HepG2 (cell line): ENCODE measurements around the gene CFAP92. TPM values are rescaled to one million over a fixed set of nuclear protein-coding genes. Genes with fewer than 3 reads are reported as not detected.

Source experiments
- ATAC-seq: fragments of 200-7000 bp; cut with Tn5 transposase; 3 replicates; pipeline ENCODE4 v1.9.1; 2020; ENCODE audit warnings: mild to moderate bottlenecking, moderate library complexity
- BruUV-seq: library from RNA; stranded (reverse); fragments of 400-500 nt; replicated peaks from 2 replicates; lab custom pipeline; 2021; lab: Mats Ljungman, UMichigan
- CTCF ChIA-PET: fragments of 300-600 bp; formaldehyde crosslinking; extraction: SDS; loops from one replicate; lab custom pipeline; 2021; ENCODE audit warnings: low total read pairs, inconsistent platforms, low intra/inter-chr PET ratio; lab: Yijun Ruan, JAX
- POLR2A ChIA-PET: fragments of 350-600 bp; sonication (Branson Sonifier 250); formaldehyde crosslinking; loops from one replicate; lab custom pipeline; 2020; ENCODE audit warnings: antibody characterized with exemption, inconsistent platforms; lab: Yijun Ruan, JAX
- DNase-seq: peaks from one replicate; pipeline ENCODE4 v3.0.0-alpha.2; 2015; ENCODE audit warnings: low spot score
- FAIRE-seq: peaks from 3 replicates; lab custom pipeline; 2011; peaks lifted over from hg19 to GRCh38; lab: Jason Lieb, UNC
- H2AFZ ChIP-seq: one replicate; pipeline ENCODE4 v1.6.1; 2011; ENCODE audit warnings: low read length, inconsistent platforms
- H3K27ac ChIP-seq: fragments of 300-600 bp; 3 replicates; pipeline ENCODE4 v1.8.0; 2011; ENCODE audit warnings: mixed run types, mild to moderate bottlenecking, mixed read lengths, low read length, inconsistent platforms; ENCODE audit not compliant: insufficient read depth; ENCODE audit errors: extremely low read length
- H3K27me3 ChIP-seq, 2 experiments: fragments of 200-600 bp in 1 of 2; 2 replicates in 1 of 2; 3 replicates in 1 of 2; pipeline versions ENCODE4 v1.6.0 to v1.8.0; 2011; ENCODE audit warnings: low read length in 2 of 2, mild to moderate bottlenecking in 2 of 2, moderate library complexity in 2 of 2, inconsistent platforms in 1 of 2; ENCODE audit not compliant: insufficient read depth in 2 of 2, control insufficient read depth in 1 of 2
- H3K36me3 ChIP-seq, 2 experiments: fragments of 200-600 bp in 1 of 2; replicated peaks in 1 of 2; 2 replicates in 1 of 2; 3 replicates in 1 of 2; pipeline versions ENCODE4 v1.5.1 to v1.8.0; 2011; ENCODE audit warnings: low read length in 2 of 2, inconsistent platforms in 1 of 2; ENCODE audit not compliant: insufficient read depth in 2 of 2, control insufficient read depth in 1 of 2
- H3K4me1 ChIP-seq: 2 replicates; pipeline ENCODE4 v1.5.1; 2012; ENCODE audit warnings: low read length, inconsistent platforms; ENCODE audit not compliant: insufficient read depth
- H3K4me2 ChIP-seq: 2 replicates; pipeline ENCODE4 v1.6.0; 2011; ENCODE audit warnings: low read depth, low read length, inconsistent platforms
- H3K4me3 ChIP-seq, 3 experiments: fragments of 200-600 bp in 1 of 3; sonication (generic), shearing (Covaris generic) in 1 of 3; replicated peaks in 1 of 3; 2 replicates each; pipeline ENCODE4 v1.5.1; 2011 to 2016; ENCODE audit warnings: low read length in 3 of 3, inconsistent platforms in 2 of 3, low read depth in 2 of 3, mild to moderate bottlenecking in 2 of 3, control low read depth in 1 of 3, mixed read lengths in 1 of 3; ENCODE audit not compliant: insufficient read depth in 1 of 3
- H3K79me2 ChIP-seq: one replicate; pipeline ENCODE4 v1.6.1; 2011; ENCODE audit warnings: low read length, inconsistent platforms; ENCODE audit not compliant: insufficient read depth
- H3K9ac ChIP-seq: 2 replicates; pipeline ENCODE4 v1.6.0; 2011; ENCODE audit warnings: mild to moderate bottlenecking, low read depth, low read length, inconsistent platforms; ENCODE audit not compliant: insufficient read depth
- H3K9me3 ChIP-seq: 2 replicates; pipeline ENCODE4 v1.5.1; 2012; ENCODE audit warnings: mild to moderate bottlenecking, low read length
- H4K20me1 ChIP-seq: 2 replicates; pipeline ENCODE4 v1.6.0; 2011; ENCODE audit warnings: inconsistent platforms, mild to moderate bottlenecking, low read length, moderate library complexity; ENCODE audit not compliant: insufficient read depth
- CENPX ChIP-seq: sonication (generic); formaldehyde crosslinking; IDR thresholded peaks from 2 replicates; pipeline ENCODE4 v1.9.0; 2021; ENCODE audit warnings: mild to moderate bottlenecking, missing genetic modification reagents, moderate library complexity
- HDAC1 ChIP-seq: sonication (generic); formaldehyde crosslinking; IDR thresholded peaks from 2 replicates; pipeline ENCODE4 v1.5.1; 2020; ENCODE audit warnings: mild to moderate bottlenecking, missing genetic modification reagents
- HNRNPH1 ChIP-seq: fragments of 200-400 bp; formaldehyde crosslinking; optimal IDR thresholded peaks from 2 replicates; pipeline ENCODE3; 2017; ENCODE audit warnings: mild to moderate bottlenecking, low read depth, low read length
- PCBP1 ChIP-seq: fragments of 200-400 bp; formaldehyde crosslinking; IDR thresholded peaks from 2 replicates; pipeline ENCODE4 v1.6.1; 2017; ENCODE audit warnings: mild to moderate bottlenecking, low read depth, low read length, borderline replicate concordance
- ZNF121 ChIP-seq: sonication (generic); formaldehyde crosslinking; IDR thresholded peaks from 2 replicates; pipeline ENCODE4 v1.5.0; 2020; ENCODE audit warnings: mild to moderate bottlenecking, missing genetic modification reagents
- ZNF343 ChIP-seq: sonication (generic); formaldehyde crosslinking; IDR thresholded peaks from 2 replicates; pipeline ENCODE4 v1.4.0; 2020; ENCODE audit warnings: mild to moderate bottlenecking, missing genetic modification reagents
- ZNF407 ChIP-seq: sonication (generic); formaldehyde crosslinking; IDR thresholded peaks from one replicate; pipeline ENCODE4 v1.5.1; 2020; ENCODE audit warnings: mild to moderate bottlenecking, missing genetic modification reagents; ENCODE audit errors: not compliant biosample characterization
- ZNF414 ChIP-seq: sonication (generic); formaldehyde crosslinking; IDR thresholded peaks from 2 replicates; pipeline ENCODE4 v1.5.0; 2020; ENCODE audit warnings: missing genetic modification reagents
- ZNF503 ChIP-seq: sonication (generic); formaldehyde crosslinking; IDR thresholded peaks from 2 replicates; pipeline ENCODE4 v1.4.0; 2020; ENCODE audit warnings: missing genetic modification reagents
- ZNF660 ChIP-seq: sonication (generic); formaldehyde crosslinking; IDR thresholded peaks from 2 replicates; pipeline ENCODE4 v1.5.1; 2020; ENCODE audit warnings: mild to moderate bottlenecking, low read depth, missing genetic modification reagents, borderline replicate concordance
- WGBS: methylation state at CpG from one replicate; pipeline ENCODE4 v1.1.6; 2017; ENCODE audit warnings: low lambda C conversion rate; 5-methylcytosine and 5-hydroxymethylcytosine counted together
- in situ Hi-C: cut with HindIII; loops from 2 replicates; pipeline ENCODE4 v1.10.0; 2017; ENCODE audit warnings: low pct_unique_long_range_greater_than_20kb; ENCODE audit not compliant: extremely low pct_ligation_motif_present
- intact Hi-C: fragments of 100-400 bp; cut with micrococcal nuclease; formaldehyde crosslinking; loops from one replicate; pipeline ENCODE4 v1.10.0; 2022; ENCODE audit not compliant: unreplicated experiment
- polyA plus RNA-seq, 8 experiments: library from polyadenylated mRNA; depleted of rRNA in 3 of 8; stranded (reverse) in 7 of 8; unstranded in 1 of 8; fragments of >200 nt; fragmentation: Illumina TruSeq in 4 of 8; extraction: Trizol in 4 of 8; gene quantifications; 2 replicates each; pipeline versions ENCODE4 v1.2.1 to v1.2.3, GENCODE V29; 2011 to 2016; ENCODE audit warnings: low read depth in 4 of 8, missing spikeins in 1 of 8, mixed read lengths in 1 of 8; ENCODE audit not compliant: insufficient read depth in 1 of 8
- total RNA-seq, 5 experiments: library from RNA; depleted of rRNA; stranded (reverse); fragments of >200 nt; fragmentation: Illumina TruSeq; extraction: Trizol; gene quantifications; 2 replicates each; pipeline ENCODE4 v1.2.3, GENCODE V29; 2016; ENCODE audit warnings: low read depth in 1 of 5

CFAP92 gene
- total and polyA plus RNA-seq, 2 of the 13 experiments (the other 11 are each of a cell fraction or from before 2014, with no cell fraction given): 0.18 to 0.46 TPM

GRCh38 chr3:128911911-128912310, 82.0 kb downstream of the CFAP92 start:
- no peaks in the 10 kb centered on the region for H3K27me3 ChIP-seq
- H3K79me2 ChIP-seq: no peaks in the 10 kb centered on the region
- H4K20me1 ChIP-seq: no peaks in the 10 kb centered on the region
- DNase-seq (no peak), FAIRE-seq (no peak), ATAC-seq (no peak)
- no peak overlapping the region for H3K4me2 ChIP-seq
- 90% methylated on average over 7 of the region's 7 CpGs for WGBS
- H3K4me3 ChIP-seq: no peak overlapping the region
- POLR2A ChIA-PET: no interaction called here
- H3K9ac ChIP-seq: no peak overlapping the region
- no peak for TF ChIP-seq ZNF407 (CRISPR knock-in tag)
- no peak for TF ChIP-seq ZNF121 (CRISPR knock-in tag)
- TF ChIP-seq HDAC1 (CRISPR knock-in tag): no peak
- no peak for TF ChIP-seq ZNF660
- no peak for TF ChIP-seq ZNF414 (CRISPR knock-in tag)
- TF ChIP-seq PCBP1: no peak
- TF ChIP-seq CENPX (CRISPR knock-in tag): no peak
- TF ChIP-seq ZNF503 (CRISPR knock-in tag): no peak
- no peak for TF ChIP-seq ZNF343 (CRISPR knock-in tag)
- no peak for TF ChIP-seq HNRNPH1
- CTCF ChIA-PET: no interaction called here
- no peak overlapping the region for H3K27ac ChIP-seq
- H3K36me3 ChIP-seq: peaks cover 30 to 67% of the 10 kb centered on the region in 2 experiments
- no TSS peak for BruUV-seq
- H2AFZ ChIP-seq: no peak overlapping the region
- H3K4me1 ChIP-seq: no peaks in the 10 kb centered on the region
- intact Hi-C loops: no loop called here
- in situ Hi-C loops: no loop called here
- H3K9me3 ChIP-seq: no peaks in the 10 kb centered on the region
